SK-N-SH (cell line): ENCODE results near the gene NEGR1.

Experiments
- CHD2 ChIP-seq: fragments of 150-350 bp; IDR thresholded peaks from 2 replicates; pipeline ENCODE4 v1.6.1; 2018; ENCODE audit warnings: low read length; ENCODE audit not compliant: partially characterized antibody
- CTCF ChIP-seq: fragments of 200-600 bp; sonication (generic); IDR thresholded peaks from 2 replicates; pipeline ENCODE4 v1.6.1; 2017; ENCODE audit warnings: antibody characterized with exemption, mild to moderate bottlenecking, moderate library complexity
- EP300 ChIP-seq, 2 experiments: IDR thresholded peaks; 2 replicates each; pipeline versions ENCODE4 v1.4.0 to v1.6.1; 2012; ENCODE audit warnings: borderline replicate concordance in 1 of 2, low read depth in 1 of 2, low read length in 1 of 2
- EZH2phosphoT487 ChIP-seq: fragments of 200-600 bp; sonication (generic); IDR thresholded peaks from 2 replicates; pipeline ENCODE4 v1.6.1; 2017; ENCODE audit warnings: low read depth, mixed run types, mild to moderate bottlenecking, antibody characterized with exemption, moderate library complexity, borderline replicate concordance
- GABPA ChIP-seq: IDR thresholded peaks from 2 replicates; pipeline ENCODE4 v1.4.0; 2012; ENCODE audit warnings: low read depth, mild to moderate bottlenecking
- PBX3 ChIP-seq: IDR thresholded peaks from 2 replicates; pipeline ENCODE4; 2012
- POLR2AphosphoS5 ChIP-seq: IDR thresholded peaks from 2 replicates; pipeline ENCODE4 v1.6.1; 2012; ENCODE audit warnings: low read depth, low read length
- REST ChIP-seq: IDR thresholded peaks from 2 replicates; pipeline ENCODE4 v1.6.1; 2012; ENCODE audit warnings: mild to moderate bottlenecking, low read depth, low read length, moderate library complexity
- SIN3A ChIP-seq: IDR thresholded peaks from 2 replicates; pipeline ENCODE4 v1.6.1; 2012; ENCODE audit warnings: low read depth, mild to moderate bottlenecking, low read length, moderate library complexity, borderline replicate concordance
- USF1 ChIP-seq: IDR thresholded peaks from 2 replicates; pipeline ENCODE4 v1.4.0; 2012; ENCODE audit warnings: low read depth, borderline replicate concordance

GRCh38 chr1:71784241-71784640, 498.1 kb downstream of the NEGR1 start:
- TF ChIP-seq EZH2phosphoT487 (no peak), CHD2 (no peak), SIN3A (no peak), CTCF (no peak), GABPA (no peak), REST (no peak), EP300 (IDR thresholded peaks at IDR 0.05; ENCODE audit: borderline replicate concordance in 1 of 2, low read depth in 1 of 2, low read length in 1 of 2) (no peak), USF1 (no peak), PBX3 (no peak), POLR2AphosphoS5 (no peak)
